OCI-LY3 (cell line): ENCODE measurements around the gene SELENOI.

Source experiments
- CTCF ChIP-seq: fragments of 200-600, 300-600 bp; sonication (generic); IDR thresholded peaks from 2 replicates; pipeline ENCODE4 v1.5.1; 2014; ENCODE audit warnings: antibody characterized with exemption, low read length, low read depth
- EZH2phosphoT487 ChIP-seq: fragments of 200-600 bp; shearing (Covaris generic); IDR thresholded peaks from 2 replicates; pipeline ENCODE4 v1.6.1; 2018; ENCODE audit warnings: antibody characterized with exemption, mixed run types, low read depth

GRCh38 chr2:26394694-26395093, 48.8 kb downstream of the SELENOI start:
- TF ChIP-seq CTCF: no peak
- TF ChIP-seq EZH2phosphoT487: no peak
